Neural cell (in vitro differentiated cells): ENCODE results near the gene MRTO4. TPM values are rescaled to one million over a fixed set of nuclear protein-coding genes. Genes with fewer than 3 reads are reported as not detected.

Source experiments
- H2AFZ ChIP-seq: fragments of 200-600, 300-800 bp; sonication (generic), shearing (Covaris generic); 2 replicates; pipeline ENCODE4 v1.6.0; 2014; ENCODE audit warnings: low read depth, mild to moderate bottlenecking, antibody characterized with exemption, low read length, moderate library complexity
- H3F3A ChIP-seq: fragments of 200-600 bp; shearing (Covaris generic); 2 replicates; pipeline ENCODE4 v1.6.1; 2016; ENCODE audit warnings: mild to moderate bottlenecking, moderate library complexity, mixed read lengths, antibody characterized with exemption, low read length; ENCODE audit not compliant: insufficient read depth, poor library complexity, severe bottlenecking
- H3K27ac ChIP-seq: fragments of 200-600, 300-800 bp; sonication (generic), shearing (Covaris generic); 2 replicates; pipeline ENCODE4 v1.5.1; 2014; ENCODE audit warnings: mild to moderate bottlenecking, low read length, moderate library complexity
- H3K27me3 ChIP-seq: fragments of 300-800, 200-600 bp; sonication (generic), shearing (Covaris generic); 2 replicates; pipeline ENCODE4 v1.6.0; 2014; ENCODE audit warnings: mild to moderate bottlenecking, low read depth, low read length, moderate library complexity; ENCODE audit not compliant: insufficient read depth
- H3K36me3 ChIP-seq: fragments of 300-800, 200-600 bp; sonication (generic), shearing (Covaris generic); 2 replicates; pipeline ENCODE4 v1.5.1; 2014; ENCODE audit warnings: mild to moderate bottlenecking, antibody characterized with exemption, low read length, moderate library complexity; ENCODE audit not compliant: insufficient read depth
- H3K4me2 ChIP-seq: fragments of 300-800, 200-600 bp; sonication (generic), shearing (Covaris generic); 2 replicates; pipeline ENCODE4 v1.6.0; 2014; ENCODE audit warnings: mild to moderate bottlenecking, low read length
- H3K4me3 ChIP-seq: fragments of 300-800, 200-600 bp; sonication (generic), shearing (Covaris generic); 2 replicates; pipeline ENCODE4 v1.5.1; 2014; ENCODE audit warnings: mild to moderate bottlenecking, low read length, moderate library complexity
- H3K79me2 ChIP-seq: fragments of 200-600 bp; shearing (Covaris generic); replicated peaks from 2 replicates; pipeline ENCODE4 v1.6.0; 2014; ENCODE audit warnings: mild to moderate bottlenecking, low read length, moderate library complexity; ENCODE audit not compliant: insufficient read depth
- H3K9ac ChIP-seq: fragments of 300-800, 200-600 bp; sonication (generic), shearing (Covaris generic); 2 replicates; pipeline ENCODE4 v1.6.1; 2016; ENCODE audit warnings: mild to moderate bottlenecking, low read length, mixed read lengths
- H3K9me2 ChIP-seq: fragments of 200-600 bp; shearing (Covaris generic); 2 replicates; pipeline ENCODE4 v1.6.1; 2016; ENCODE audit warnings: mild to moderate bottlenecking, low read length, mixed read lengths; ENCODE audit not compliant: insufficient read depth
- H3K9me3 ChIP-seq: fragments of 200-600, 300-800 bp; sonication (generic), shearing (Covaris generic); 2 replicates; pipeline ENCODE4 v1.6.1; 2016; ENCODE audit warnings: mild to moderate bottlenecking, mixed run types, low read length, moderate library complexity, mixed read lengths
- H4K20me1 ChIP-seq: fragments of 200-600 bp; shearing (Covaris generic); 2 replicates; pipeline ENCODE4 v1.6.1; 2016; ENCODE audit warnings: mild to moderate bottlenecking, mixed run types; ENCODE audit not compliant: insufficient read depth
- CTCF ChIP-seq: fragments of 450-650 bp; IDR thresholded peaks from 2 replicates; pipeline ENCODE4 v1.5.1; 2014; ENCODE audit warnings: antibody characterized with exemption, mild to moderate bottlenecking, moderate library complexity; ENCODE audit not compliant: poor library complexity, severe bottlenecking
- EP300 ChIP-seq: fragments of 450-650 bp; conservative IDR thresholded peaks from 2 replicates; pipeline ENCODE4 v1.6.1; 2014; ENCODE audit warnings: antibody characterized with exemption, mild to moderate bottlenecking, moderate library complexity; ENCODE audit not compliant: poor library complexity, severe bottlenecking
- EZH2 ChIP-seq: fragments of 200-600, 300-800 bp; shearing (Covaris generic), sonication (generic); IDR thresholded peaks from 2 replicates; pipeline ENCODE4 v1.6.1; 2014; ENCODE audit warnings: antibody characterized with exemption, low read length, borderline replicate concordance, mild to moderate bottlenecking; ENCODE audit not compliant: insufficient read depth, poor library complexity, severe bottlenecking
- MXI1 ChIP-seq: fragments of 450-650 bp; conservative IDR thresholded peaks from 2 replicates; pipeline ENCODE4 v1.6.1; 2014; ENCODE audit warnings: antibody characterized with exemption, mild to moderate bottlenecking; ENCODE audit not compliant: poor library complexity, severe bottlenecking
- POLR2AphosphoS5 ChIP-seq: IDR thresholded peaks from 2 replicates; pipeline ENCODE4 v1.6.1; 2012
- RAD21 ChIP-seq: fragments of 450-650 bp; conservative IDR thresholded peaks from 2 replicates; pipeline ENCODE4 v1.6.1; 2014; ENCODE audit warnings: antibody characterized with exemption, mild to moderate bottlenecking, moderate library complexity
- SMC3 ChIP-seq: fragments of 450-650 bp; conservative IDR thresholded peaks from 2 replicates; pipeline ENCODE4 v1.6.1; 2014; ENCODE audit warnings: antibody characterized with exemption, mild to moderate bottlenecking, moderate library complexity; ENCODE audit not compliant: poor library complexity
- TAF1 ChIP-seq: IDR thresholded peaks from 2 replicates; pipeline ENCODE4 v1.6.1; 2012; ENCODE audit warnings: low read depth
- polyA plus RNA-seq: library from polyadenylated mRNA; depleted of rRNA; stranded (reverse); fragments of >200 nt; gene quantifications from 2 replicates; pipeline ENCODE4 v1.2.3, GENCODE V29; 2014
- small RNA-seq, 3 experiments: library from RNA; depleted of rRNA; stranded (forward); fragments of <200 nt; gene quantifications; one replicate each; pipeline ENCODE3, GENCODE V24; 2012
- TF ChIP-seq, protein P1 (sequence below): IDR thresholded peaks from 2 replicates; pipeline ENCODE4 v1.6.1; 2012; ENCODE audit warnings: borderline replicate concordance

Gene MRTO4
- polyA plus RNA-seq, 1 donor from 2014 or later: 50.2 TPM

DNA sequence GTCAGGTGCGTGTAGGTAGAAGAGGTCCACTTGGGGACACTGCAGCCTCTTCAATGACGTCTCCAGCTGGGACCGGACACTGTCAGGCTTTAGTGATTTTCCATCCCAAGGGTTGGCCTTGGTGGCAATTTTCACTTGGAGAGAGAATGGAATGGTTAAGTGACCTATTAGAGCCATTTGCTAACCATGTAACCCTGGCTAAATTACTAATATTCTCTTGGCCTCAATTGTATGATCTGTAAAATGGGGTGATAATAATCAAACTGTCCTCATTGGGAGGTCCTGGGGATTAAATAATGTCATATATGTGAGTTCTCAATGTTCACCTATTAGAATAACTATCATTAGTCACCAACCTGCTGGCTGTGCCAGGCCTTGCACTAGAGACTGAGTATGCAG lies 56.9 kb downstream of the MRTO4 start:
- no peak overlapping the region for H3K4me2 ChIP-seq
- no peaks in the 10 kb centered on the region for H3K36me3 ChIP-seq
- no peaks in the 10 kb centered on the region for H4K20me1 ChIP-seq
- no peak overlapping the region for H3K27ac ChIP-seq
- H3K9ac ChIP-seq: no peak overlapping the region
- H3K9me3 ChIP-seq: no peaks in the 10 kb centered on the region
- no peaks in the 10 kb centered on the region for H3F3A ChIP-seq
- no peak for TF ChIP-seq TAF1
- no peak for TF ChIP-seq MXI1
- TF ChIP-seq RAD21: no peak
- no peak for TF ChIP-seq CTCF
- no peak for TF ChIP-seq EP300
- no peak for TF ChIP-seq EZH2
- TF ChIP-seq, protein P1, sequence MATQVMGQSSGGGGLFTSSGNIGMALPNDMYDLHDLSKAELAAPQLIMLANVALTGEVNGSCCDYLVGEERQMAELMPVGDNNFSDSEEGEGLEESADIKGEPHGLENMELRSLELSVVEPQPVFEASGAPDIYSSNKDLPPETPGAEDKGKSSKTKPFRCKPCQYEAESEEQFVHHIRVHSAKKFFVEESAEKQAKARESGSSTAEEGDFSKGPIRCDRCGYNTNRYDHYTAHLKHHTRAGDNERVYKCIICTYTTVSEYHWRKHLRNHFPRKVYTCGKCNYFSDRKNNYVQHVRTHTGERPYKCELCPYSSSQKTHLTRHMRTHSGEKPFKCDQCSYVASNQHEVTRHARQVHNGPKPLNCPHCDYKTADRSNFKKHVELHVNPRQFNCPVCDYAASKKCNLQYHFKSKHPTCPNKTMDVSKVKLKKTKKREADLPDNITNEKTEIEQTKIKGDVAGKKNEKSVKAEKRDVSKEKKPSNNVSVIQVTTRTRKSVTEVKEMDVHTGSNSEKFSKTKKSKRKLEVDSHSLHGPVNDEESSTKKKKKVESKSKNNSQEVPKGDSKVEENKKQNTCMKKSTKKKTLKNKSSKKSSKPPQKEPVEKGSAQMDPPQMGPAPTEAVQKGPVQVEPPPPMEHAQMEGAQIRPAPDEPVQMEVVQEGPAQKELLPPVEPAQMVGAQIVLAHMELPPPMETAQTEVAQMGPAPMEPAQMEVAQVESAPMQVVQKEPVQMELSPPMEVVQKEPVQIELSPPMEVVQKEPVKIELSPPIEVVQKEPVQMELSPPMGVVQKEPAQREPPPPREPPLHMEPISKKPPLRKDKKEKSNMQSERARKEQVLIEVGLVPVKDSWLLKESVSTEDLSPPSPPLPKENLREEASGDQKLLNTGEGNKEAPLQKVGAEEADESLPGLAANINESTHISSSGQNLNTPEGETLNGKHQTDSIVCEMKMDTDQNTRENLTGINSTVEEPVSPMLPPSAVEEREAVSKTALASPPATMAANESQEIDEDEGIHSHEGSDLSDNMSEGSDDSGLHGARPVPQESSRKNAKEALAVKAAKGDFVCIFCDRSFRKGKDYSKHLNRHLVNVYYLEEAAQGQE: no peak
- no peak for TF ChIP-seq POLR2AphosphoS5
- no peak for TF ChIP-seq SMC3
- no peak overlapping the region for H3K4me3 ChIP-seq
- no peaks in the 10 kb centered on the region for H3K9me2 ChIP-seq
- H2AFZ ChIP-seq: no peak overlapping the region
- H3K27me3 ChIP-seq: no peaks in the 10 kb centered on the region
- H3K79me2 ChIP-seq: peaks cover 12% of the 10 kb centered on the region

- TF ChIP-seq EP300 (no peak), POLR2AphosphoS5 (no peak), MXI1 (no peak), SMC3 (no peak), RAD21 (no peak), TAF1 (no peak), EZH2 (no peak)
- Histone ChIP-seq H3K9me2 (no peaks in the 10 kb centered on the region), H3K4me2 (no peak overlapping the region), H3K27ac (no peak overlapping the region), H3K9ac (no peak overlapping the region), H3K9me3 (no peaks in the 10 kb centered on the region), H3K36me3 (no peaks in the 10 kb centered on the region), H3K27me3 (no peaks in the 10 kb centered on the region), H3K79me2 (peaks cover 12% of the 10 kb centered on the region), H3K4me3 (no peak overlapping the region), H3F3A (no peaks in the 10 kb centered on the region), H2AFZ (no peak overlapping the region), H4K20me1 (no peaks in the 10 kb centered on the region)
Measured at GRCh38 chr1:19309123-19309813, 57.7 kb downstream of the MRTO4 start.

Small RNAs within 50 kb of the gene (small RNA-seq; reads per million reads assigned to genes)
- gene RNU6-1099P: 0.03 to 0.24 (median 0.03) reads per million in 3 experiments

Other genes starting within 250 kb of the MRTO4 start
- gene UBR4, start 41.5 kb upstream of the MRTO4 start, polyA plus RNA-seq: 49.7 and 58.4 TPM in 2 replicates
- 75.1 and 75.3 TPM in 2 replicates for gene EMC1, start 281 bp upstream of the MRTO4 start, polyA plus RNA-seq
- gene AKR7A3, start 37.0 kb downstream of the MRTO4 start, polyA plus RNA-seq: 2.9 and 5.1 TPM in 2 replicates
- gene AKR7A2, start 60.3 kb downstream of the MRTO4 start, polyA plus RNA-seq: 50.6 and 61.7 TPM in 2 replicates
- 31.8 and 48.3 TPM in 2 replicates for gene SLC66A1, start 60.5 kb downstream of the MRTO4 start, polyA plus RNA-seq
- 159 and 182 TPM in 2 replicates for gene CAPZB, start 233.7 kb downstream of the MRTO4 start, polyA plus RNA-seq